ENCODE measurements around the gene GNPNAT1. TPM values are rescaled to one million over a fixed set of nuclear protein-coding genes. Genes with fewer than 3 reads are reported as not detected.

The GNPNAT1 gene
- total RNA-seq, 1 donor from 2014 or later = 19.9 TPM

DNA sequence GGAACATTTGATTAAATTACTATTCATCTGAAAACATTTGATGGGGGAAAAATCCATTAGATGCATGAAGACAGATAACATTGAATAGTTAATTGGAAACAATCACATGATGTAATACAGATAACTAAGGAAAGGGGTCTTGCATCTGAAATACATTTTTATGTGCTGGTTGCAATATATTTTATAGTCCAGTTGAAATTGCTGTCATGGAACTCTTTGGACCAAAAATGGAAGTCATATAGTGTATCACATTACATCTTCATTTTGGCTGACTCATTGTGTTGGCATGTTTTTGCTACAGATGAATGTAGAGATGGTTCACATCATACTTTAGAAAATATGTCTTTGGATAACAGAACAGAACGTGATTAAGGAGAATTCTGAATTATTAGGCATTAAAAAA lies 43.0 kb upstream of the GNPNAT1 start:
- no peak for DNase-seq (ENCODE audit: low spot score, unreplicated experiment)
- no peak overlapping the region for H3K27ac Mint-ChIP-seq
- TF ChIP-seq, protein P1, sequence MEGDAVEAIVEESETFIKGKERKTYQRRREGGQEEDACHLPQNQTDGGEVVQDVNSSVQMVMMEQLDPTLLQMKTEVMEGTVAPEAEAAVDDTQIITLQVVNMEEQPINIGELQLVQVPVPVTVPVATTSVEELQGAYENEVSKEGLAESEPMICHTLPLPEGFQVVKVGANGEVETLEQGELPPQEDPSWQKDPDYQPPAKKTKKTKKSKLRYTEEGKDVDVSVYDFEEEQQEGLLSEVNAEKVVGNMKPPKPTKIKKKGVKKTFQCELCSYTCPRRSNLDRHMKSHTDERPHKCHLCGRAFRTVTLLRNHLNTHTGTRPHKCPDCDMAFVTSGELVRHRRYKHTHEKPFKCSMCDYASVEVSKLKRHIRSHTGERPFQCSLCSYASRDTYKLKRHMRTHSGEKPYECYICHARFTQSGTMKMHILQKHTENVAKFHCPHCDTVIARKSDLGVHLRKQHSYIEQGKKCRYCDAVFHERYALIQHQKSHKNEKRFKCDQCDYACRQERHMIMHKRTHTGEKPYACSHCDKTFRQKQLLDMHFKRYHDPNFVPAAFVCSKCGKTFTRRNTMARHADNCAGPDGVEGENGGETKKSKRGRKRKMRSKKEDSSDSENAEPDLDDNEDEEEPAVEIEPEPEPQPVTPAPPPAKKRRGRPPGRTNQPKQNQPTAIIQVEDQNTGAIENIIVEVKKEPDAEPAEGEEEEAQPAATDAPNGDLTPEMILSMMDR (IDR thresholded peaks at IDR 0.05; ENCODE audit: unreplicated experiment) = no peak
- H3K27me3 Mint-ChIP-seq = no peaks in the 10 kb centered on the region
- H3K36me3 Mint-ChIP-seq (ENCODE audit: insufficient read depth) = peaks cover 4% of the 10 kb centered on the region
- H3K9me3 Mint-ChIP-seq (ENCODE audit: low read depth) = peaks cover 3% of the 10 kb centered on the region
- H3K4me1 Mint-ChIP-seq (ENCODE audit: low read depth) = peaks cover 23% of the 10 kb centered on the region
- no peak overlapping the region for H3K4me3 Mint-ChIP-seq (ENCODE audit: low read depth)

DNA sequence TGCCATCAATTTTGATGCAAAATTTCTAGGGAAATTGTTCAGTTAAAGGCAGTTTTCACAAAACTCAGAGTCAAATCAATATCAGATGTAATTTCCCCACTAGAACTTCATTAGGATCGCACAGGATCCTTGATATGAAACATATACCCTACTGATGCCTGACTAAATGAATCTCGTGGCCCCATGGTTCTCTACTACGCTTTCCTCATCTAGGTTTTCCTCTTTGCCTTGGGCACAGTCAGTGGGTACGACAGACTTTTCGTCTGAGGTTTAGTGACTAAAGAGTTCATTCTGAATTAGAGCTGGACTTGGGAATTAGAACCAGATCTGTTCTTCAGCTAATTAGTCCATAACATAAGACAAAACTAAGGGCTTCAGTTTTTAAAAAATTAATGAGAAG lies 42.5 kb upstream of the GNPNAT1 start:
- Mint-ChIP-seq H3K9me3 (ENCODE audit: low read depth) (peaks cover 3% of the 10 kb centered on the region), H3K4me1 (ENCODE audit: low read depth) (peaks cover 24% of the 10 kb centered on the region), H3K36me3 (ENCODE audit: insufficient read depth) (peaks cover 4% of the 10 kb centered on the region), H3K27ac (no peak overlapping the region), H3K4me3 (ENCODE audit: low read depth) (no peak overlapping the region), H3K27me3 (no peaks in the 10 kb centered on the region)
- TF ChIP-seq, protein P1 (IDR thresholded peaks at IDR 0.05; ENCODE audit: unreplicated experiment) = no peak
- no peak for DNase-seq (ENCODE audit: low spot score, unreplicated experiment)

DNA sequence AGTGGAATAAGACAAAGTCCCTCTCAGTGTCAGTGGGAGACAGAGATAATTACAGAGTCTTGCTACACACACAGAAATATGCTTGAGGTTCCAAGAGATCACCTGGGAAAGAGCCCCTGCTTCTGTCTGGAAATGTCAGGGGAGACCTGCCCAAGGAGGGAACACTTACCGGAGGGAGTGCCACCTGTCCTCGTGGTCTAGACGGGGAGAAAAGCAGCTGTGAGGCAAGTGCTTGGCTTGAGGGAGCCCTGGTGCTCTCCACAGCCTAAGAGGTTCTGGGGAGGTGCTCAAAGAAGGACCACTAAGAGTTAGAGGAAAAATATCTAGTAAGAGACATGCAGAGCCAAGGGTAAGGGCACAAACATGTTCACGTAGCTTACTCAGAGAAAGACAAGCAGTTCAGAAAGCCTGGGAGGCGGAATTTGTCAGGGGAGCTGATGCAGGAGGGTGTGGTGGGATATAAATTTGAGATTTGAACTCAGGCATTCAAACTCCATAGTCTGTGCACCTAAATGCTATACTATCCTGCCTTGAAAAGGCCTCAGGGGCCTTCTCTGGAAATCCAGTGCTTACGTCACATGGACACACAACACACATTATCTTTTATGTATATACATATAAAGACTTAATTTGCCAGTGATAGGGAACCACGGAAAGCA lies 38.2 kb upstream of the GNPNAT1 start:
- Mint-ChIP-seq H3K9me3 (ENCODE audit: low read depth) (peaks cover 3% of the 10 kb centered on the region), H3K27ac (no peak overlapping the region), H3K36me3 (ENCODE audit: insufficient read depth) (no peaks in the 10 kb centered on the region), H3K4me1 (ENCODE audit: low read depth) (peaks cover 15% of the 10 kb centered on the region), H3K27me3 (no peaks in the 10 kb centered on the region), H3K4me3 (ENCODE audit: low read depth) (no peak overlapping the region)
- TF ChIP-seq, protein P1 (IDR thresholded peaks at IDR 0.05; ENCODE audit: unreplicated experiment) = no peak
- no peak for DNase-seq (ENCODE audit: low spot score, unreplicated experiment)

DNA sequence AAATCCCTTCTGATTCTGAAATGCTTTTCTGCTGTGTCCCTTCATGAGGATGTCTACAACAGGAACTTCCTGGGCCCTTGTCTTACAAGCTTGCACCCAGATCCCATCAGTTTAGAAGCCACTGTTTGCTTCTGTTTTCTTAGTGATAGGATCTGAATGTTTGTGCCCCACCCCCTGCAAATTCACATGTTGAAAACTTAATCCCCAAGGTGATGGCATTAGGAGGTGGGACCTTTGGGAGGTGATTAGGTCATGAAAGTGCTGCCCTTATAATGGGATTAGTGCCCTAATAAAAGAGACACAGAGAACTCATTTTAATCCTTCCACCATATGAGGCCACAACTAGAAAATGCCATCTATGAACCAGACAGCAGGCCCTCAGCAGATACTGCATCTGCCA lies 36.0 kb upstream of the GNPNAT1 start:
- TF ChIP-seq, protein P1 (IDR thresholded peaks at IDR 0.05; ENCODE audit: unreplicated experiment) = no peak
- Mint-ChIP-seq H3K36me3 (ENCODE audit: insufficient read depth) (no peaks in the 10 kb centered on the region), H3K27ac (no peak overlapping the region), H3K9me3 (ENCODE audit: low read depth) (no peaks in the 10 kb centered on the region), H3K4me1 (ENCODE audit: low read depth) (peaks cover 12% of the 10 kb centered on the region), H3K4me3 (ENCODE audit: low read depth) (no peak overlapping the region), H3K27me3 (no peaks in the 10 kb centered on the region)
- no peak for DNase-seq (ENCODE audit: low spot score, unreplicated experiment)

DNA sequence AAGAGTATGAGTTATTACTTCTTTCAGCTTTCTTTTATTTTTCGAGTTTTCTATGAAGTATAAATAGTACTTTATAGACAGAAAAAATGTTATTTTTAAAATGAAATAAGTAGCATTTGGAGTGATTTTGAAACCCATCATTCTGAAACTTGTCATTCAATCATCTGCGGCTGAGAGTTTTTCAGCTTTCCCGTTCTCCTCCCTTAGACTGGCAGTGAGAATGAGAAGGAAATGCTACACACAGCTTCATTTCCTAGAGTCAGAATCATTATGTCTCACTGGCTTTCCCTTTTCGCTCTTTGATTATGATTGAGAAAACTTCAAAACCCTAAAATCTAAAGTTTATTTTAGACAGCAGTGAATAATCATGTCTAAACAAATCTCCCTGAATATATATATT lies 33.7 kb upstream of the GNPNAT1 start:
- no peak overlapping the region for H3K4me3 Mint-ChIP-seq (ENCODE audit: low read depth)
- H3K9me3 Mint-ChIP-seq (ENCODE audit: low read depth) = no peaks in the 10 kb centered on the region
- no peak overlapping the region for H3K27ac Mint-ChIP-seq
- H3K36me3 Mint-ChIP-seq (ENCODE audit: insufficient read depth) = no peaks in the 10 kb centered on the region
- no peak for DNase-seq (ENCODE audit: low spot score, unreplicated experiment)
- H3K4me1 Mint-ChIP-seq (ENCODE audit: low read depth) = peaks cover 4% of the 10 kb centered on the region
- no peaks in the 10 kb centered on the region for H3K27me3 Mint-ChIP-seq
- TF ChIP-seq, protein P1 (IDR thresholded peaks at IDR 0.05; ENCODE audit: unreplicated experiment) = no peak
